ENCODE results near the gene PLPPR1. TPM values are rescaled to one million over a fixed set of nuclear protein-coding genes. Genes with fewer than 3 reads are reported as not detected.

PLPPR1 gene
- total RNA-seq, 1 experiment from 2014 or later, result not detected

- H3K79me2 ChIP-seq (ENCODE audit: insufficient read depth, low read length), result no peaks in the 10 kb centered on the region
- no peaks in the 10 kb centered on the region for H3K9me2 ChIP-seq (ENCODE audit: insufficient read depth)
- no peaks in the 10 kb centered on the region for H3K36me3 ChIP-seq (ENCODE audit: control insufficient read depth in 1 of 2, insufficient read depth in 2 of 2, low read length in 2 of 2)
- ChIA-PET CTCF (no interaction called here), RAD21 (ENCODE audit: low non-redundant PET in 1 of 2, low total read pairs in 2 of 2, uncharacterized antibody in 2 of 2, unreplicated experiment in 2 of 2) (no interaction called here), POLR2A (no interaction called here)
- intact Hi-C loops (cut with micrococcal nuclease), result no loop called here
- H2AFZ ChIP-seq (ENCODE audit: low read depth, low read length, poor library complexity, severe bottlenecking), result no peak overlapping the region
- no peaks in the 10 kb centered on the region; the same call in 1 of the 2 replicates for H3K27me3 ChIP-seq (ENCODE audit: insufficient read depth, low read length)
- H3K9me3 ChIP-seq (ENCODE audit: control insufficient read depth in 1 of 2, insufficient read depth in 1 of 2, low read depth in 1 of 2, low read length in 2 of 2), result no peaks in the 10 kb centered on the region
- no peaks in the 10 kb centered on the region for H4K20me1 ChIP-seq (ENCODE audit: insufficient read depth)
- ATAC-seq, result no peak
- H3K9ac ChIP-seq (ENCODE audit: low read length), result no peak overlapping the region
- TF ChIP-seq YY1 (IDR thresholded peaks at IDR 0.05; ENCODE audit: extremely low read depth, insufficient replicate concordance, low read depth, low read length), result no peak
- H3K27ac ChIP-seq (ENCODE audit: low read depth, low read length), result no peak overlapping the region
- no peak for DNase-seq (ENCODE audit: low read depth, low spot score)
- no peak overlapping the region for H3K4me2 ChIP-seq (ENCODE audit: low read length)
- no TSS peak for BruUV-seq (replicated peaks)
- H3K4me3 ChIP-seq (replicated peaks in 1 of 2; ENCODE audit: low read depth in 1 of 2, low read length in 2 of 2), result no peak overlapping the region
- no peaks in the 10 kb centered on the region for H3K4me1 ChIP-seq (ENCODE audit: control insufficient read depth in 1 of 2, insufficient read depth in 2 of 2, low read length in 2 of 2)
Measured at GRCh38 chr9:101029315-101030085, 973 bp downstream of the PLPPR1 start.

GRCh38 chr9:101030086-101030391 lies 1.5 kb downstream of the PLPPR1 start:
- no peak overlapping the region for H3K27ac ChIP-seq (ENCODE audit: low read depth, low read length)
- ChIA-PET CTCF (no interaction called here), POLR2A (no interaction called here), RAD21 (ENCODE audit: low non-redundant PET in 1 of 2, low total read pairs in 2 of 2, uncharacterized antibody in 2 of 2, unreplicated experiment in 2 of 2) (no interaction called here)
- no peak overlapping the region for H3K9ac ChIP-seq (ENCODE audit: low read length)
- H3K4me1 ChIP-seq (ENCODE audit: control insufficient read depth in 1 of 2, insufficient read depth in 2 of 2, low read length in 2 of 2), result no peaks in the 10 kb centered on the region
- no peak overlapping the region for H3K4me3 ChIP-seq (replicated peaks in 1 of 2; ENCODE audit: low read depth in 1 of 2, low read length in 2 of 2)
- DNase-seq (ENCODE audit: low read depth, low spot score), result no peak
- no peaks in the 10 kb centered on the region for H3K9me3 ChIP-seq (ENCODE audit: control insufficient read depth in 1 of 2, insufficient read depth in 1 of 2, low read depth in 1 of 2, low read length in 2 of 2)
- H3K4me2 ChIP-seq (ENCODE audit: low read length), result no peak overlapping the region
- intact Hi-C loops (cut with micrococcal nuclease), result no loop called here
- H3K79me2 ChIP-seq (ENCODE audit: insufficient read depth, low read length), result no peaks in the 10 kb centered on the region
- no peaks in the 10 kb centered on the region for H3K36me3 ChIP-seq (ENCODE audit: control insufficient read depth in 1 of 2, insufficient read depth in 2 of 2, low read length in 2 of 2)
- no peaks in the 10 kb centered on the region; the same call in 1 of the 2 replicates for H3K27me3 ChIP-seq (ENCODE audit: insufficient read depth, low read length)
- H3K9me2 ChIP-seq (ENCODE audit: insufficient read depth), result no peaks in the 10 kb centered on the region
- H2AFZ ChIP-seq (ENCODE audit: low read depth, low read length, poor library complexity, severe bottlenecking), result no peak overlapping the region
- ATAC-seq, result no peak
- no TSS peak for BruUV-seq (replicated peaks)
- H4K20me1 ChIP-seq (ENCODE audit: insufficient read depth), result no peaks in the 10 kb centered on the region
- TF ChIP-seq EZH2 (IDR thresholded peaks at IDR 0.05) (no peak), FOSL1 (IDR thresholded peaks at IDR 0.05; ENCODE audit: low read depth) (no peak), SP1 (IDR thresholded peaks at IDR 0.05; ENCODE audit: low read depth) (no peak), TCF7L2 (IDR thresholded peaks at IDR 0.05; ENCODE audit: borderline replicate concordance, extremely low read depth, insufficient read depth, insufficient read length) (no peak), RAD21 (IDR thresholded peaks at IDR 0.05; ENCODE audit: low read depth) (no peak), YY1 (IDR thresholded peaks at IDR 0.05; ENCODE audit: extremely low read depth, insufficient replicate concordance, low read depth, low read length) (no peak), ZFX (IDR thresholded peaks at IDR 0.05) (no peak), CEBPB (IDR thresholded peaks at IDR 0.05; ENCODE audit: low read depth) (no peak), SIN3A (IDR thresholded peaks at IDR 0.05; ENCODE audit: low read depth) (no peak)
- TF ChIP-seq, protein P1, sequence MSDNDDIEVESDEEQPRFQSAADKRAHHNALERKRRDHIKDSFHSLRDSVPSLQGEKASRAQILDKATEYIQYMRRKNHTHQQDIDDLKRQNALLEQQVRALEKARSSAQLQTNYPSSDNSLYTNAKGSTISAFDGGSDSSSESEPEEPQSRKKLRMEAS (IDR thresholded peaks at IDR 0.05), result no peak
- TF ChIP-seq, protein P2, sequence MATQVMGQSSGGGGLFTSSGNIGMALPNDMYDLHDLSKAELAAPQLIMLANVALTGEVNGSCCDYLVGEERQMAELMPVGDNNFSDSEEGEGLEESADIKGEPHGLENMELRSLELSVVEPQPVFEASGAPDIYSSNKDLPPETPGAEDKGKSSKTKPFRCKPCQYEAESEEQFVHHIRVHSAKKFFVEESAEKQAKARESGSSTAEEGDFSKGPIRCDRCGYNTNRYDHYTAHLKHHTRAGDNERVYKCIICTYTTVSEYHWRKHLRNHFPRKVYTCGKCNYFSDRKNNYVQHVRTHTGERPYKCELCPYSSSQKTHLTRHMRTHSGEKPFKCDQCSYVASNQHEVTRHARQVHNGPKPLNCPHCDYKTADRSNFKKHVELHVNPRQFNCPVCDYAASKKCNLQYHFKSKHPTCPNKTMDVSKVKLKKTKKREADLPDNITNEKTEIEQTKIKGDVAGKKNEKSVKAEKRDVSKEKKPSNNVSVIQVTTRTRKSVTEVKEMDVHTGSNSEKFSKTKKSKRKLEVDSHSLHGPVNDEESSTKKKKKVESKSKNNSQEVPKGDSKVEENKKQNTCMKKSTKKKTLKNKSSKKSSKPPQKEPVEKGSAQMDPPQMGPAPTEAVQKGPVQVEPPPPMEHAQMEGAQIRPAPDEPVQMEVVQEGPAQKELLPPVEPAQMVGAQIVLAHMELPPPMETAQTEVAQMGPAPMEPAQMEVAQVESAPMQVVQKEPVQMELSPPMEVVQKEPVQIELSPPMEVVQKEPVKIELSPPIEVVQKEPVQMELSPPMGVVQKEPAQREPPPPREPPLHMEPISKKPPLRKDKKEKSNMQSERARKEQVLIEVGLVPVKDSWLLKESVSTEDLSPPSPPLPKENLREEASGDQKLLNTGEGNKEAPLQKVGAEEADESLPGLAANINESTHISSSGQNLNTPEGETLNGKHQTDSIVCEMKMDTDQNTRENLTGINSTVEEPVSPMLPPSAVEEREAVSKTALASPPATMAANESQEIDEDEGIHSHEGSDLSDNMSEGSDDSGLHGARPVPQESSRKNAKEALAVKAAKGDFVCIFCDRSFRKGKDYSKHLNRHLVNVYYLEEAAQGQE (IDR thresholded peaks at IDR 0.05; ENCODE audit: low read depth), result no peak
